GM21576 (cell line): ENCODE data around the gene ATP11C.

Source experiments
- ATAC-seq: cut with Tn5 transposase; IDR thresholded peaks from one replicate; pipeline ENCODE4 v1.9.1; 2021; ENCODE audit warnings: mild to moderate bottlenecking, moderate library complexity; ENCODE audit not compliant: unreplicated experiment

Gene ATP11C

DNA sequence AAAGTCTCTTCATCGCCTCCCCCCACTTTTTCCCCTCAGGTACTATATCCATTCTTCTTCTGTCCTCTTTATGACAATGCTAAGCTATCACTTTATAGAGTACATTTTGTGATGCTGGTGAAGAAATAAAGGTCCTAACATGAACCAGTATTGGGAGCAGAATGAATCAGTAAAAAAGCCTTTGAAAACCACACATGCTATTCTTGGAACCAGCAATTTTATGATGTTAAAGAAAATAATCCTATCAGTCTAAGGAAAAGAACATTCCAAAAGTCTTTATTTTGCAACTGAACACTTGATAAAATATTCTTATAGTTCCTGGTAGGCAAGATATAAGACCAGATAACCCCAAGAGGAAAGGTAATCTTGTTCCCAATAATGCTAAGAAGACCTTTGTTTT, 117.1 kb downstream of the ATP11C start:
- ATAC-seq = no peak

DNA sequence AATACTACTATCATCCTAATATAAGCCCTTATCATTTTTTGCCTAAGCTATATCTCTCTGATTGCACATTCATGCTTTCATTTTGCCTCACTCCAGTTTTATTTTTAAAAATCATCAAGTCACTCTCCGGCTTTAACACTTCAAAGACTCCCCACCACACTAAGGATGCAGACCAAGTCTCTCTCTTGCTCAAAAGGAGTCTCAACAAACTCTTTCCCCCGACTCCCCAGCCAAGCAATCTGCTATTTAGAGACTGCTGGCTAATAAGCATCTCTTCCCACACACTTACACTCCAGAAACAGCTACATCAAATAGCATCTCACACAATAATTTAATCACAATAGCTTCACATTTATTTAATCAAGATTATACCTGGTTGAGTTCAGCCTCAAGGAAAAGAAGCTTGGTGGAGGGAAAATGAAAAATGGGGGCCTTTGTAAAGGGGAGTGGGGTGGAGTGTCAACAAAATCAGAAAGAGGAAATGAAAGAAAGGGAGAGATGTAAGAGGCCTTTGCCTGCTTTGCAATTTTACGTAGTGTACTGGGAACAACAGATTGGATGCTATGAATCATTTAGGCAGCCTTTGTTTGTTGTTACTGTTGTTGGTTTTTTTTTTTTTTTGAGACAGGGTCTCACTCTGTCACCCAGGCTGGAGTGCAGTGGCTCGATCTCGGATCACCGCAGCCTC, 120.8 kb downstream of the ATP11C start:
- no peak for ATAC-seq

DNA sequence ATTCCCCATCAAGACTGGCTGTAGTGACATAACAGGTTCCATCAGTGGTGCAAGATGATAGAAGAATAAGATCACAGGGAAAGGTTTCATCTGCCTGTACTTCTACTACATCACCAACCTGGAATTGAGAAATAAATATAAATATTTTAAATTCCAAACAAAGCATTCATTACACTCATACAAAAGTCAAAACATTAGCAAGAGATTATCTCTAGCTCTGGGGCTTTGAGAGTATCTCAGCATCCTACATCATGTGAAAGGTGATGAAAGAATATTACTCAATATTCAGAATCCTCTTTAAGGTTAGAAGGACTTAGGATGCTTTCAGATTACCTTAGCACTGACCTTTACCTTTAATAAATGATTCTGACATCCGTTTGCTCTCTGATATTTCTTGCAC, 128.4 kb downstream of the ATP11C start:
- no peak for ATAC-seq

DNA sequence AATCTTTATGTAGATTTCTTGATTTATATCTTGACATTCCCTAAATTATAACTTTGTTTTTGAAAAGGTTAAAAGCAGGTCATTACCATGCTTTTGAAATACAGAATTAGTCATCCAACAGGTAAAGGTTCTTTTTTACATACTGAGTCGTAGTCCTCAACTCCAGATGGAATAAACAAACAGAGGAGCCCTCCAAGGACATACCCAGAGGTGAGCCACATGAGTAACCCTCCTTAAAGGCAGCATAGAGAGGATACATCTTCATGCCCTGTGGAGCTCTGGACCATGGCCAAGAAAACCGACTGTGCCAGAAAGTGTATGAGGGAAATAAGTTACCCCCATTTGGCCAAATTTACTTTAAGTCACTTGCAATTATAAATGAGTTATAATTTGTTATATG, 129.6 kb downstream of the ATP11C start:
- no peak for ATAC-seq

DNA sequence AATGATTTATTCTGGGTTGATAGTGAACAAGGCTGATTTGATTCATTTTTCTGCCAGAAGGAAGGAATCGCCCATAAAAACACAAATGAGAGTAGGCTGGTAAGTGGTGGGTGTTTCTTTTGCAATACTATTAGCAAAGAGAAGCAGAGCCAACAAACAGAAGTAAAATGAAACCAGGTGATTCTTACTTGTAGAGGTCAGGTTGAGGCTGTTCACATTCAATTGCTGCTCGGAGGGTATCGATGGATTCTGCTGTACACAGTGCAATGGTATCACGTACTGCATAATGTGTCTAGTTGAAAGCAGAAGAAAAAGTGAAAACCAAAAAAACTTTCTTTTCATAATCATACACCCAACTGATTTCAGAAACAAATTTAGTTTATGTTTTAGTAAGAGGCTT, 130.8 kb downstream of the ATP11C start:
- ATAC-seq = no peak

DNA sequence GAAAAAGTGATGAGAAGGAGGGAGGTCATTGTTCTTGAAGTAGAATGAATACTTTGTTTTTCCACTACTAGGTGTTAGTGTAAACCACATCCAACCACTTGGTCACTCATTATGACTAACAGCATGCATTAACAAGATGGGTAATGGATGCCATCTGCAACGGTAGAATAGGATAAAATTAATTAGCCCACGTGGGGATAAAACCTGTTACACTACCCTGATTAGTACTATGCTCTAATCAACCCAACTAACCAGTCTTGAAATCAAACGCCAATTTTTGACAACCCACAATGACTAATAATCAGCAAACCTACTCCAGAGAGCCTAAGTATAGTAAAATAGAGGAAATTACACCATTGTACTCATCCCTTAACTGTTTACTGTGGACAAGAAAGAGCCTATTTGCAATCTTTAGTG, 131.4 kb downstream of the ATP11C start:
- no peak for ATAC-seq

DNA sequence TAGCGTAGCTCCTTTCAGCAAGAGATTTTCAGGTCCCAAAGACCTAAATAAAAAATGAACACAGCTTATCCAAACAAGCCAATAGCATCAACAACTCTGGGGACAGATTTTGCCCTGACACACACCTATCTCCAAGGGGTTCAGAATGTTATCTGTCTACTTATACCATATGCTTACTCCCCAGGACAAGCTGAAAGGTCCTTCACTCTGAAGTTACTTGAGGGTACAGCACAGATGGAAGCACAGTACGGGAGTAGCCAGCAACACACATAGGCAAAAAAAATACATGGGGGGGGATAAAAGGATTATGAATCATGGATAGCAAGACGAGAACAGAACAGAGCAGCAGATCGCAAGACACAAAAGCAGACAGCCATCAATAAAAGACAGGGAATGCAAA, 134.2 kb downstream of the ATP11C start:
- no peak for ATAC-seq

DNA sequence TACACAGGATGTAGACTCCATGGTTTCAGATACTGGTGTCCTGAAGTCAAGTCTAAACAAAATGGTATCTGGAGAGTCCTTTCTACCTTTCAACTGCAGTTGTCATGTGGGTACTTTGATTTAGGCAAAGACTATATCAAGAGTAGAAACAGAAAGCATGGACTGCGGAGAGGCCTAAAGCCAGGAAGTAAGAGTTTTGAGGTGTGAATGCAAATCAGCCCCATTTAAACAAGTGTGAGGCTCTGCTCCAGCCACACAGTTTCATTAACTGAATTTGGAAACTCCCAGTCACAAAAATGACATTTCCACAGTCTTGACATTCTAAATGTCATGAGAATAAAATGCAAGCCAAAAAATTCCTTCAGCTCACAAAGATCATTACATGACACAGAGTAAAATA, 137.7 kb downstream of the ATP11C start:
- peak; percentile 99 for ATAC-seq

DNA sequence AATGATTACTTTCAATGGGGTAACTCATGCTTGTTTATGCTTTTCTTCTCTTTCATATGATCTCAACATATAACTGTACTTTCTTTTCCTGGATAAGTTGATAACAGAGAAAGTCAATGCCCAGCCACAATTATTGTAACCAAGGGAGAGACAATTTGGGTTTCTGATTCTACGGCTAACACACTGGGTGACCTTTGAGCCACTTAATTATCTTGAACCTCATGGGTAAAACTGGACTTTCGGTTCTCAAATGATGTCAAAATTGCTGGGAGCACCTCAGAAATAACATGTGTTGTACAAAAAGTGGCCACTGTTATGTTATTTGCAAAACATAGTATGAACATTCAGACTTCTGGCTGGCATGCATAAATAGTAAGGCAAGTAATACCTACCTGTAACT, 145.3 kb downstream of the ATP11C start:
- ATAC-seq = no peak

DNA sequence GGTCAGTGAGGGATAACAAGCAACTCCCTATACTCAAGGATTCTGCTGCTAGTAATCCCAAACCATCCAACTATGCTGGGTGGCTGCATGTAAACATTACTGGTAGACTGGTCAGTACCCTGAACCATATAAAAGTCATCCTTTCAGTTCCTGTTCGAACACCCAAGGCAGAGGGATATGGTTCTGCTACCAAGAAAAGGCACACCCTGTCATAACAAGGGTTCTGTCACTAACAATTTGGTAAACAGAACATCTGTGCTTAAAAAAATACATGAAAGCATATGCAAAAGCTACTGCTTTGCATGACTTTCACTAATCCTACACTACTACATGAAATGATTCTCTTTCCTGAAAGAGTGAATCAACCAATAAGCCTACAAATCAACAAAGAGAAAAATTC, 148.0 kb downstream of the ATP11C start:
- peak; percentile 94 for ATAC-seq

DNA sequence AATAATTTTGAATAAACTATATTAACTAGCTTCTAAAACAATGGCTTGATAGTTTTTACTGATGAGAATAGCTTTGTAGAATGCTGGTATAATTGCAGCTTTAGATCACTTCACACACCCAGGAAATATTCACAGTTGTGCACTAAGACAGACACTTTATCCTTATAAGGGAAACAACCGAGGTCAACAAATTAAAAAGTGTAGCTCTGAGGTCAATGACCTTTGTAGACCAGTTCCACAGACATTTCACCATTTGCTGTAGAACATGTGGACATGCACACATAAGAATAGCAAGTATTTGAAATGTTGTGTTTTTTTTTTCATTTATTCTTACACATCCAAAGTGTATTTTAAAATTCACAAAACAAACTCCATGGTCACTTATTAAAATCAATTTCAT, 148.9 kb downstream of the ATP11C start:
- no peak for ATAC-seq

DNA sequence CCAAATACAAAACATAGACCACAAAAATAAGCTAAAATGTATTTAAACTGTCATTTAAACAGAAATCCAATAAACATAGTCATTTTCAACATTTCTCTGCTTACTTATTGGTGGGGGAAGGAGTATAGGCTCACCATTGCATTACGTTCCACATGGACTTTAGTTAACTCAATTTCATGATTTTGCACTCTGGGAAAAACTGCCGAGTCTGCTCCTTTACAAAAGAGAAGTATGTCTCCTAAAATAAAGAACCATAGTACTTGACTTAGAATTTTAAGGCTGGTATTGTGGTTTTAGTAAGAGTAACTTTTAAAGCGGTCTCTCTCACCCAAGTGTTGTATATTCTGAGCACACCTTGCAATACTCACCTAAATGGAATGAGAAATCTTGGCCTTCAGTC, 149.8 kb downstream of the ATP11C start:
- ATAC-seq = no peak

DNA sequence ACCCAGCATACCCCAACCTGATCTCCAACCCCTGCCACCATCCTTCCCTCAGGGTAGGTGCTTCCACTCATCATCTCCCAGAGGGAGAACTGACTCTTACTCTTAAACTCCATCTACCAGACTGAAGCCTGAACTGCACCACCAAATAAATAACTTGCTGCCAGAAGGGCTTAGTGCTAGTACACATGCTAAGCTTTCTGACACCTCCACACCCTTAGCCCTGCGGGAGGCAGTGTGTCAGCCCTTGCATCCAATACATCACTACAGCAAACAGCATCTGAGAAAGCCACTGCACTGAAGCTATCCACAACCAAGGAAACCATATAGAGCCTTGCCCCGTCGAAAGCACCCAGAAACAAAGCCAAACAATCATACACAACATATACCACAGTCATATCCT, 156.3 kb downstream of the ATP11C start:
- no peak for ATAC-seq

DNA sequence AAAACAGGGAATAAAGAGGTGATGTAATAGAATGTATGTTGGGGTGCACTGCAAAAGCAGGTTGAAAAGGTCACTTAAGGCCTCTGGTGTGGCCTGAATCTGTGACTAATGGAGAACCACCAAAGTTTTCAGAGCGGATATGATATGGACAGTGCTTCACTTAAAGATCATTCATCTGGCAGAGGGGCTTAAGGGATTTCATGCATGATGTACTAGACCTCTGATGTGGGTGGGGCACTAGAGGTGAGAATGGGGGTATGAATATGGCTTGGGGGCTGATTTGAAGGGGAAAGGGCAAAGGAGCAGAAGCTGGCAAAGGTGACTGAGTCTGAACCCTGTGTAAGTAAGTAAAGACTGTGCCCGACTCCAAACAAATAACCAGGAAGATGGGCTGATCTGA, 162.5 kb downstream of the ATP11C start:
- no peak for ATAC-seq

DNA sequence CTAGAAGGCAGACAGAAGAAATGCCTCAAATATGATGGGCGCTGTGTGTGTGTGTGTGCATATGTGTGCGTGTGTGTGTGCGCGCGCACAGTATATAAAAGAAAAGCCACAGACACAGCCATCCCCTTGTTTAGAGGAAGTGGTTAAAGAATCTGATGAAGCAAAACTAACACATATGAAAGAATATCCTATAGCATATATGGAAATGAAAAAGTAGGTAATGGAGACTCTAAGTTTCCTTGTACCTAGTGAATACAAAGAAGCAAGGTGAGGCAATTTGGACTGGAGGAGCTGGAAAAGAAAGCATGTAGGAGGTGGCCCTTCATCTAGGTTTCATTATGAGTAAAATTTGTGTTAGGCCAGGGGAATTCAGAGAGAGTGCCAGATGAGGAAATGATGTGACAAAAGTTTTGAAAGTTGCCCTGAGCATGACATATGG, 166.3 kb downstream of the ATP11C start:
- peak; percentile 73 for ATAC-seq

DNA sequence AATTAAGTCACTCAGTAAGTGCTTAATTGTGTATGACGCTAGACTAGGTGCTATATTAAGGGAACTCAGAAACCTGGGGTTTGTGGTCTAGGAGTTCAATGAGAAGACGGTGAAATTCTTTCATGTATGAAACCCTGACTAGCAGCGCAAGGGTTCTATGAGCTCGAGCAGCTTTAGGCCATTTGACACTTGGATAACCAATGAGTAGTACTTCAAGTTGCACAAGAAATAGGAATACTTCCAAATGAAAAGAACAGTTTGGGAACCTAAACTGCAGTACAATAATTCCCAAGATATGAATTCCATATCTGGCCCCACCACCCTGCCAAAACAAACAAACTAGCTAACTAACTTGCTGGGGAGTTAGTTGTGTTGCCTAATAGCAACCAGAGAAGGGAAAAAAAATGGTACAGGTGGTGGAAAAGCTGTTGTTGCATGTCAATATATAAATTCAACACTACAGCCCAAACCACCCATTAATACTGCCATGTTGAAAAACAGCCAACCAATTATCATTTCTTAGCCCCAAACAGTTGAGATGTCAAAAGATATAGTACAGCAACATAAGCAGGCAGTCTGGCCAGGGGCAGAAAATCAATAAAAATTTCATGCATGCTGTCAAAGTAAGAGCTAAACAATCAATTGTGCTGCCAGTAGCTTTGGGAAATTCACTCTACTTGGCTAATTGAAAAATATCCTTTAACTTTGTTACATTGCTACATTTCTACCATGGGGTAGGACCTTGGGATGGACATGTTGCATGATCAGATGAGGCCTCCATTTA, 170.3 kb downstream of the ATP11C start:
- ATAC-seq = no peak

DNA sequence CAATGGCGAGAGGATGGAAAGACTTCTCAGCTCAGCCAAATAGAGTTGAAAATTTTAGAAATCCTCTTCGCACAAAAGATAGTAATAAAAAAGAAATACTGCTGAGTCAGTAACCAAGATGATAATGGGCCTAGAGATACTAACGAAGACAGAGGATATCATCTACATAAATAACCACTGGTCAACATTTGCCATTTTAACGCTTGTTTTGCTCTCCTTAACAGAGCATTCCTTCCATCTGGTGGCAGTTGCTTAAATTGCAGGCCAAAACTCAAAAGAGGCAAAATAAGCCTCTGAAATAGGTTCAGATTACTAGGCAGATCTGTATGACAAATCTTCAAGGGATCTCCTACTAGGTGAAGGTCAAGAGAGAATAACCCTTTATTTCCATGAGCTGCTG, 173.2 kb downstream of the ATP11C start:
- no peak for ATAC-seq

DNA sequence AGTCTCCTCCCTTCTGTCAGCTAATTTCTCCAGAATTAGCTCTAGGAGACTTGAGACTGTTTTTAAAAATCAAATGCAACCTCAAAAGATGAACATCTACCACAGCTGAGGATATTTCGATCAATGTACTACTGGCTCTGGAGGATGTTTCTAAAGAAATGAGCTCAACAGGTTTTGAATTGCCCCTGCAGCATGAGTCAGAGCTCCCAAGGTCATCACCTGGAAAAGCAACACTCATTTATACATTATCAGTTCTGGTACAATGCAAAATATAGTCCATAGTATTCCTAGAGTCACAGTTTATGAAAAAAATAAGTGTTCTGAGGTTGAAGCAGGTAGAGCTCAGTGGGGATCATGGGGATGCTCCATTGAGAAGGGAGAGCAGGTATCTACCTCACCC, 174.0 kb downstream of the ATP11C start:
- ATAC-seq = no peak

DNA sequence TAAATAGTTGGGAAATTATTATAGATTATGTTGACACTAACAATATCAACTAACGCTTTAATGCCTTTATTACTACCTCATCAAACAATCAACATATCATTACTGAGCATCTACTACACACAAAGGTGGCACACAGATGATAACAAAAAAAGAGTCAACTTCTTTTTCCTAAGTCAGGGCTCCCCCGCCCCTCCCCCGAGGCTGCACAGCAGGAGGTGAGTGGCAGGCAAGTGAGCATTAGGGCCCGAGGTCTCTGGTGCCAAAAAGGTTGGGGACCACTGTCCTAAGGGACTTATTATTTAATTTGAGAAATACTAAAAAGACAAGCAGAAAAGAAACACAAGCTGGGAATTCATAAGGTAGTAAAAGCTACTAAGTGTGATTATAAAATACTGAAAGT, 174.6 kb downstream of the ATP11C start:
- no peak for ATAC-seq

DNA sequence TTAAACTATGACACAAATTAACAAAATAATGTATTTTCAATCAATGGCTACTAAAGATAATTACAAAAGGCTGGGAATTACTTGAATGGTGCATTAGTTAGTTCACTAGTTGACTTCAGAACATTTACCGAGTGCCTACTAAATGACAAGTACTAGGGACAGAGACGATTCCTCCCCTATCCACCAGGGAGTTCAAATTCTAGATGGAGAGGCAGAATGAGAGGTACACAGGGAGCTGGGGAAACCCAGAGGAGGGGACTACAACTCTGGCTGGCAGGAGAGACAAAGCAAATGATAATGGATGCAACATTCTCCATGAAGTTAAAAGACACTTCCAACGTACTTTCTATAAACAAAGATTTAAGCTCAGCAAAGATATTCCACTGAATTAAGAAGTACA, 181.8 kb downstream of the ATP11C start:
- ATAC-seq = no peak

DNA sequence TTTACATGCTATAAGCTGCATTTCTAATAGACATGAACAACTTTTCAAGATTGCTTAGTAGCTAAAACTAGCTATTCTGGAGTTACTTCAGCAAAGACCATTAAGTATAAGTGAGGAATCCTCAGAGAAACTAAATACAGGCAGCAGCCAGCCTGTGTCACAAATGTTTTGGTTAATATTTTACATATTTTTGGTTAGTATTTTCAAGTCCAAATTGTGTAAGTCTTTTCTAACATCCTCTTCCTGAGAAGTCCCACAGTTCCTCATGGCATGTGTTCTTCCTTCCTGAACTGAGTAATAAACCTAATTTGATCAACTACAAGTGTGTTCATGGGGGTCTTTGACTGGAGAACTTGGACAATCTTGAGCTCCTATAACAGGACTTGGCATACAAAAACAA, 182.5 kb downstream of the ATP11C start:
- ATAC-seq = no peak

DNA sequence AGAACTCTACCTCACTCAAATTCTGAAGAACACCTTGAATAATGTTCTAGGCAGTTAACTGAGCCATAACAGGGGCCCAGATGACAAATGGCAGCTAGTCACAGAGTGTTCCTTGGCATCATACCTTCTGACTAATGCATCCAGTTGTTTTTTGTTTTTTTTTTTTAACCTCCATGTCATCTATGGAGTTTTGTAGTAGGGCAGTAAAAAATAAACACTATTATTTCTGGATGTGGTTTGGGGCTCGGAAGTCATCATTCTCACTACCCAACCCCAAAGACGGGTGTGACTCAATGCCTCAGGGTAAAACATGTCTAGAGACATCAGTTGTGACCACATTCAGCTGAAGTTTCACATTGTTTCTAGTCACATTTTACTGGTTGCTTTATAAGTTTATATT, 193.7 kb downstream of the ATP11C start:
- peak; percentile 95 for ATAC-seq

DNA sequence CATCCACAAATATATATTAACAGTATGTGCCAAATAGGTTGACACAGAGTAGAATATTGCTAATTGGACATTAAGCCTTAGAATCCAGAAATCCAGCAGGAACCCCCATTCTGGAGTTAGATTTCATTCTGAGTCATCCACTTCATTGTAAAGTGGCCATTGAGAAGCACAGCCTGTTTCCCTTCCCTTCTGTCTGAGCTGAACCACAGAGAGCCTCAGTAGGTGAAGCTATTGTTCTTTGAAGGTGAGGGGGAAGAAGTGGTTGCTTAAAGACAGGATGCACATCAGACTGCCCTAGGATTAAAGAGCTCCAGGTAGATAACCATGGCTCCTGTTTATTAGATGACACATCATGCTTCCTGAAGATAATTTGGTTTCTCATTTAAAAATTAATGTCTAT, 194.3 kb downstream of the ATP11C start:
- peak; percentile 53 for ATAC-seq
